WERI-Rb-1 (cell line): ENCODE measurements around the gene TTLL3.
"Not testable (repeated sequence)": the region's sequence is repeated elsewhere in the genome, so short reads cannot be mapped to it uniquely, and the experiment has no call there.

Experiments used
- DNase-seq: peaks from one replicate; pipeline ENCODE4 v3.0.0-alpha.2; 2020
- H3K27ac ChIP-seq: fragments of 250-450 bp; sonication (Bioruptor Pico); 2 replicates; pipeline ENCODE4 v1.5.1; 2020; ENCODE audit warnings: mild to moderate bottlenecking, moderate library complexity
- H3K27me3 ChIP-seq: fragments of 250-450 bp; sonication (Bioruptor Pico); 2 replicates; pipeline ENCODE4 v1.5.1; 2021; ENCODE audit warnings: mild to moderate bottlenecking, low read depth, moderate library complexity; ENCODE audit not compliant: insufficient read depth, severe bottlenecking
- H3K36me3 ChIP-seq: fragments of 250-450 bp; sonication (Bioruptor Pico); 2 replicates; pipeline ENCODE4 v1.5.1; 2020; ENCODE audit warnings: mild to moderate bottlenecking, moderate library complexity
- H3K4me3 ChIP-seq: 2 replicates; pipeline ENCODE4 v1.5.1; 2011; ENCODE audit warnings: low read depth, mild to moderate bottlenecking, control low read depth, low read length
- H3K9me3 ChIP-seq: fragments of 250-450 bp; sonication (Bioruptor Pico); 2 replicates; pipeline ENCODE4 v1.5.1; 2021; ENCODE audit warnings: mild to moderate bottlenecking, moderate library complexity; ENCODE audit not compliant: severe bottlenecking
- CTCF ChIP-seq: IDR thresholded peaks from 2 replicates; pipeline ENCODE4 v1.5.1; 2011; ENCODE audit warnings: low read depth, mild to moderate bottlenecking, control low read depth, inconsistent platforms, low read length

TTLL3 gene

GRCh38 chr3:9862391-9863057, 52.5 kb downstream of the TTLL3 start:
- Histone ChIP-seq H3K9me3 (no peaks in the 10 kb centered on the region), H3K27me3 (no peaks in the 10 kb centered on the region), H3K36me3 (no peaks in the 10 kb centered on the region), H3K4me3 (no peak overlapping the region), H3K27ac (no peak overlapping the region)
- TF ChIP-seq CTCF, result no peak
- no peak for DNase-seq

GRCh38 chr3:9863058-9863772, 53.2 kb downstream of the TTLL3 start:
- no peaks in the 10 kb centered on the region for H3K27me3 ChIP-seq
- no peaks in the 10 kb centered on the region for H3K9me3 ChIP-seq
- no peak overlapping the region for H3K4me3 ChIP-seq
- H3K36me3 ChIP-seq, result no peaks in the 10 kb centered on the region
- no peak overlapping the region for H3K27ac ChIP-seq
- TF ChIP-seq CTCF, result no peak
- no peak for DNase-seq

GRCh38 chr3:9864200-9864927, 54.3 kb downstream of the TTLL3 start:
- no peaks in the 10 kb centered on the region for H3K36me3 ChIP-seq
- 0 out of 2 replicates have a peak overlapping the region, but pooled peaks have one; percentile 8 for H3K27ac ChIP-seq
- no peaks in the 10 kb centered on the region for H3K9me3 ChIP-seq
- no peaks in the 10 kb centered on the region for H3K27me3 ChIP-seq
- TF ChIP-seq CTCF, result no peak
- no peak overlapping the region for H3K4me3 ChIP-seq
- no peak for DNase-seq

- H3K4me3 ChIP-seq, H3K27ac ChIP-seq: not testable (repeated sequence)
Measured at GRCh38 chr3:9865125-9865637, 55.1 kb downstream of the TTLL3 start.

GRCh38 chr3:9866639-9867038, 56.6 kb downstream of the TTLL3 start:
- H3K4me3 ChIP-seq, result no peak overlapping the region
- TF ChIP-seq CTCF, result no peak
- no peak overlapping the region for H3K27ac ChIP-seq
- H3K9me3 ChIP-seq, result no peaks in the 10 kb centered on the region
- no peak for DNase-seq
- no peaks in the 10 kb centered on the region for H3K36me3 ChIP-seq
- no peaks in the 10 kb centered on the region for H3K27me3 ChIP-seq

More at GRCh38 chr3:9865125-9865637, 55.1 kb downstream of the TTLL3 start:
- H3K9me3 ChIP-seq, H3K36me3 ChIP-seq, H3K27me3 ChIP-seq, DNase-seq: not testable (repeated sequence)

- Histone ChIP-seq H3K27me3 (no peaks in the 10 kb centered on the region), H3K4me3 (no peak overlapping the region), H3K9me3 (no peaks in the 10 kb centered on the region), H3K27ac (no peak overlapping the region), H3K36me3 (no peaks in the 10 kb centered on the region)
- TF ChIP-seq CTCF, result no peak
- DNase-seq, result no peak
Measured at GRCh38 chr3:9867106-9867505, 57.0 kb downstream of the TTLL3 start.
